Measurements from ENCODE around the gene RAB18.
"Not testable (repeated sequence)": the region's sequence is repeated elsewhere in the genome, so short reads cannot be mapped to it uniquely, and the experiment has no call there.

RAB18 gene

GRCh38 chr10:27547047-27547446, 42.9 kb downstream of the RAB18 start:
- no peak for DNase-seq (ENCODE audit: low read depth)

- no peak for DNase-seq (ENCODE audit: low read depth)
Measured at GRCh38 chr10:27547482-27547881, 43.4 kb downstream of the RAB18 start.

GRCh38 chr10:27550823-27551222, 46.7 kb downstream of the RAB18 start:
- no peak for DNase-seq (ENCODE audit: low read depth)

DNA sequence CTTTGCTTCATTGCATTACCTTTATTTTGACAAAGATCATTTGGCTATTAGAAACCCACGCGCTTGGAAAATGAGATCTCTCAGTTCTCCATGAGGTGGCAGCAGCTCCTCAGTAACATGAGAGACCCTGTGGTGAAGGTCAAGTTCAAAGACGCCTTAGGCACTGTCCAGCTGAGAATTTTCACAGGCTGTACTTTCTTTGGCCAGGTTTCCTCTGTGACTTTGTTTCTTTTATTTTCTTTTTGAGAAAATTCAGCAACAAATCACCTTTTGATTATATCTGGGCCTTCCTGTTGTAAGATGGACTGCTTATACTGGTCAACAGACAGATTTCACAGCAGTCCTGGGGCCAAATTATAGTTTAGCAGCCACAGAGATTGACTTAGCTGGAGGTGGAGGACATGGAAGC, 54.5 kb downstream of the RAB18 start:
- DNase-seq (ENCODE audit: low read depth) = peak; percentile 49

GRCh38 chr10:27561334-27561733, 57.2 kb downstream of the RAB18 start:
- DNase-seq (ENCODE audit: low read depth) = no peak

DNA sequence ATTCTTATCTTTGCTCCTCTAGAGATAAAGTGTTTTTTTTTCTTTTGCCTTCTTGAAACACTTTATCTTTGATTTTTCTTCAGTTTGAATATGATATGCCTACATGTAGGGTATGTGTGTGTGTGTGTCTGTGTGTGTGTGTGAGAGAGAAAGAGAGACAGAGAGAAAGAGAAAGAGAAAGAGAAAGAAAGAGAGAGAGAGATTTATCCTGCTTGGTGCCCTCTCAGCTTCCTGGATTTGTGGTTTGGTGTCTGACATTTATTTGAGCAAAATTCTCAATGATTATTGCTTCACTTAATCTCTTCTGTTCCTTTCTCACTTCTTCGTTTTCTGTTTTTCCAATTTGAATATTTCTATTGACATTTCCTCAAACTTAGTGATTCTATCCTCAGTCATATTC, 60.3 kb downstream of the RAB18 start:
- DNase-seq (ENCODE audit: low read depth) = no peak

DNA sequence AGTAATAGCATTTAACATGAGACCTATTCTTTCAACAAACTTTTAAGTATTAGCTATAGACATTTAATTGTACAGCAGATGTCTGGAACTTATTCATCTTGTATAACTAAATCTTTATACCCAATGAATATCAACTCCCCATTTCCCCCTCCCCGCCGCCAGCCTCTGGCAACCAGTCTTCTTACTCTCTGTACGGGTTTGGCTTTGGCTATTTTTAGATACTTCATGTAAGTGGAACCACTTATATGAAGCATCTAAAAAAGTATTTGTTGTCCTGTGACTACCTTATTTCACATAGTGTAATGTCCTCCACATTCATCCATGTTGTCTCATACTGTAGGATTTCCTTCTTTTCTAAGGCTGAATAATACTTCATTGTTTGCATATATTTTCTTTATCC, 60.8 kb downstream of the RAB18 start:
- DNase-seq (ENCODE audit: low read depth) = no peak

DNA sequence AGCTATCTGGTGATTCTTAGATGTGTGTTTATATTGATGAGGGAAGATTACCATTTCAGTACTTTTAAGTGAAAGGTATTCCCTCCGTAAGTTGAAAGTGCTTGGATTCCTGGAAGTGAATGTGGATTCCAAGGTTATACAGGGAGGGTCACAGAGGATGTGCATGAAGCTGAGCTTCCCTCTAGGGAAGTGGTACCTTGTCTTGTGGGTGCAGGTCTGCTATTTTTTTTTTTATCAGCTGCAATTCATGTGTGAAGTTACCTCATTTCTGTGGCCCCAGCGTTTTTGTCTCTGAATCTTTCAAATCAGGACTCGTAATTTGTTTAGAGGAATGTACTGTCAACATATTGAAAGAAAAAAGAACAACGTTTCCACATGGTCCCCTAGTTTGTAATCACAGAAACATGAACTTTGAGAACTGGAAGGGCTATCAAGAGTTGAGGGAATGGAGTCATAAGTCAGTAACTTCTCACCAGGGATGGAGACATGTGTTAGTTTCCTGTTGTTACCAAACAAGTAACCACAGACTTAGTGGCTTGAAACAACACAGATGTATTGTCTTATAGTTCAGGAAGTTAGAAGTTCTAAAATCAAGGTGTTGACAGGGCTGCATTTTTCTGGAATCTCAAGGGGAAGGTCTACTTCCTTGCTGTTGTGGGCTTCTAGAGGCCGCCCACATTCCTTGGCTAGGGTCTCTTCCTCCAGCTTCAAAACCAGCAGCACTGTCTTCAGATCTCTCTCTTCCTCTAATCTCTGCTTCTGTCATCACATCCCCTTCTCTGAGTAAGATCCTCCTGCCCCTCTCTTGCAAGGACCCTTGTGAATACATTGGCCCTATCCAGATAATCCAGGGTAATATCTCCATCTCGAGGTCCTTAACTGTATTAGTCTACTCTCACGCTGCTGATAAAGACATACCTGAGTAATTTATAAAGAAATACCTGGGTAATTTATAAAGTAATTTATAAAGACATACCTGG, 64.4 kb downstream of the RAB18 start:
- peak; percentile 27 for DNase-seq (ENCODE audit: low read depth)

DNA sequence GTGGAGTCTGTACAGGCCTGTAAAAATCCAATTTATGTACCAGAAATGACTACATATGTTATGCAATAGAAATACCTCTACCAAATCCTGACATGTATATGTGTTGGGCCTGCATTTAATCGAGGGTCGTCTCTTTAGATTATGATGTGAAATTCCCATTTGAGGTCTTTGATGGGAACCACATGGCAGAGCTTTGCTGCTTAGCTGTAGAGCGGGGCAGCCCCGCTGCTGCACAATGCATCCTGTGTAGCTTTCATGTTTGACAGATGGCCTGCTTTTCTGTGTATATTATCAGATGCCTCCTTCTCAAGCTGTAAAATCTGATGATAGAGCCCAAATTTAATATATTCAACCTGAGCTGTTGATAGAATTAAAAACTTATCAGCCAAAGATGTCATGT, 65.8 kb downstream of the RAB18 start:
- DNase-seq (ENCODE audit: low read depth) = no peak

GRCh38 chr10:27577038-27577437, 72.9 kb downstream of the RAB18 start:
- DNase-seq (ENCODE audit: low read depth) = not testable (repeated sequence)

DNA sequence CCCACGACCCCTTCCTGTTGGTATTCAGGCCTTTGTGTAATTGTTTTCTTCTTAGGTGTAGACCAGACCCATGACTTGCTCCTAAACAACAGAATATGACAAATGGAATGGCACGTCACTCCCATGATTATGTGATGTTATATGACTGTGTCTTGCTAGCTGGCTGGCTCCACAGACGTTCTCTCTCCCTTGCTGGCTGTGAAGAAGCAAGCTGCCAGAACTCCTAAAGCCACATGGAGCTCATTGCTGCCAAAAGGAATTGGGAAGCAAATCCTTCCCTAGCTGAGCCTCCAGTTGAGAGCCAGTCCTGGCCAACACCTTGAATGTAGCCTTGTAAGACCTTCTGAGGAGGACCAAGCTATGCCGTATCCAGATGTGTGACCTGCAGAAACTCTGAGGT, 74.2 kb downstream of the RAB18 start:
- no peak for DNase-seq (ENCODE audit: low read depth)

- no peak for DNase-seq (ENCODE audit: low read depth)
Measured at GRCh38 chr10:27581225-27581624, 77.1 kb downstream of the RAB18 start.

GRCh38 chr10:27584302-27584701, 80.2 kb downstream of the RAB18 start:
- DNase-seq (ENCODE audit: low read depth) = no peak
